Measurements from ENCODE around the gene ARIH1.

ARIH1 gene

DNA sequence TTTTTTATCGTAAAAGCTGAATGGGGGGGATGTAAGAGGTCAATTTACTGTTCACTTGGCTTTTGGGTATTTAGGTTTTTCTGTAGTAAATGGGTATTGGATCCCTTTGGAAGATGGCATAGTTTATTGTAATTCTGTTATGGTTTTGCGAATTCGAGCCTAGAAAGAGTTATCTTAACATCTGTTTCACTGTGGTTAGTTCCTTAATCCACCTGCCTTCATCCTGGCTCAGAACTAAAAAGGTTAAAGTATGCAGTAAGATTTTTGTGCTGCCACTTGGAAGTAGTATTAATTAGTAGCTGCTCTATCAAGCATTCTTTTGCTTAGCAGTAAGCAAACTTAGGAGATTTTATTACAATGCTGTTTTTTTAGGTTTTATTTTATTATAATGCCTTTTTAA lies 62.4 kb downstream of the ARIH1 start:
- in situ Hi-C loops (cut with HindIII; ENCODE audit: low sequenced_read_pairs): loop anchor here (5.0 kb wide), 1 partner anchor 34 kb away; no protein-coding TSS in a partner anchor

DNA sequence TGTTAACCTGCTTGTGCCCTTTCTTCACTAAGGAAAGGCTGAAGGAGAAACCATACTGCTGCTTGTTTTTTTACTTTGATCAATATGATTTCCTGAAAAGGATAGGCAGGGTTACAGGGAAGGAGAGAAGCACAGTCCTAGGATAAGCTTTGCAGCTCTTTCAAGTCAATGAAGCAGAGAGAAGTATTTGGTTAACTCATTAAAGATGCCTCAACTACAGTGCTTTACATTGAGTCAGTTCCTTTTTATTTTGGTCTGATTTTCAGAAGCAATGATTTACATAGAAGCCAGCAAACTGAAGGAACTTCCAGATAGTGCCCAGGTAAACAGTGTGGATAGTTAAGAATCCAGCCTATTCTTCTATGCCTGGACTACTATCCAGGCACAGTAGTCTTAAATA lies 64.8 kb downstream of the ARIH1 start:
- in situ Hi-C loops (cut with HindIII; ENCODE audit: low sequenced_read_pairs): loop anchor here (5.0 kb wide), 1 partner anchor 37 kb away; no protein-coding TSS in a partner anchor

DNA sequence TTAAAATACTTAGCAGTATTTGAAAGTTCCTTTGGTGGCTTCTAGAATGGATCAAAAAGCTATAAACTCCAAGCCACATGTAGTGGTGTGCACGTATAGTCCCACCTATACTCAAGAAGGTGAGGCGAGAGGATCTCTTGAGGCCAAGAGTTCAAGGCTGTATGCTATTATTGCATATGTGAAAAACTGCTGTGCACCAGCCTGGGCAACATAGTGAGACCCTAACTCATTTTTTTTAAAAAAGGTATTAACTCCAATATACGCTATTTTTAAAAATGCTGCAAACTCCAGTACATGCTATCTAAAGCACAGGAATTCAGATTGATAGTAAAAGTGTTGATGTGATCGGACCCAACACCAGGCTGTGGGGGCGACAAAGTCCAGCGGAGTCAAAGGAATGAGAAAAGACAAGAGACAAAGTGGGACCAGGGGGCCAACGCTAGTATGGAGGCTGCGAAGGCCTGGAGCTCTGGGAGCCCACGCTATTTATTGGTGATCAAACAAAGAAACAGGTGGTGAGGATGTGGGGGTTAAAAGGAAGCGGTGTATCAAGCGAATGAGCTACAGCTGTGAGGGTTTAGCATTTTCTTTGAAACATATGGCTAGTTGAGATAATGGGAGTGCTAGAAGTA lies 66.6 kb downstream of the ARIH1 start:
- in situ Hi-C loops (cut with HindIII; ENCODE audit: low sequenced_read_pairs): no loop called here

DNA sequence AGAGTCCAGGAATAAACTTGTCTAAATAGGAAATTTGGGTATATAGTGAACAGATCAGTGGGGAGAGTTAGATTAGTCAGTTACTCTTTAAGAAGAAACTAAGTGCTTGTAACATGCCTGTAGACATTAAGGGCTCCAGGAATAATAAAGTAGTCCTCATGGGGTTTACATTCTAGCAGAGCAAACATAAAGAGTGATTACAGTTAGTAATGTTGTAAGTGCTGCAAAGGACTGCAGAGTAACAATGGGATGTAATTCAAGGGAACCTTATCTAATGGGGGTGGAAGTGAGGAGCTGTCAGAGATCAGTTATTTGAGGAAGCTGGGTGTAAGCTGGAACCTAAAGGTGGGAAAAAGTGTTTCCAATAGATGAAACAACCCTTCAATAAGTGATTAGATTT lies 67.5 kb downstream of the ARIH1 start:
- in situ Hi-C loops (cut with HindIII; ENCODE audit: low sequenced_read_pairs): no loop called here

DNA sequence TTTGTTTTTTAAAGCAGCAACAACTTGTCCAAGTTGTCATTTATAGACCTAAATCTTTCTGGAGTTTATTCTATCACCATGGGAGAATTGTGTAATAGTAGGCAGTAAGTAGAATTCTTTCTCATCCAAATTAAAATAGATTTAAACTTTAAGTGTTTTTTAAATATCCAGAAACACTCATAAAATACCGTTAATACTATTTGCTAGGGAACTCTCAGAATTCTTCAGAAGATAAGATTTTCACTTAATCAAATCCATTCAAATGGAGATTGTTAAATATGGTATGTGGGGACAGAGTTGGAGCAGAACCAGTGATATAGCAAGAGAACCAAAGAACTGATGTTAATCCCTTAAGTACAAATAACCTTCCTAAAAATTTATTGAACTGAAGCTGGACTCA lies 71.0 kb downstream of the ARIH1 start:
- in situ Hi-C loops (cut with HindIII; ENCODE audit: low sequenced_read_pairs): no loop called here

DNA sequence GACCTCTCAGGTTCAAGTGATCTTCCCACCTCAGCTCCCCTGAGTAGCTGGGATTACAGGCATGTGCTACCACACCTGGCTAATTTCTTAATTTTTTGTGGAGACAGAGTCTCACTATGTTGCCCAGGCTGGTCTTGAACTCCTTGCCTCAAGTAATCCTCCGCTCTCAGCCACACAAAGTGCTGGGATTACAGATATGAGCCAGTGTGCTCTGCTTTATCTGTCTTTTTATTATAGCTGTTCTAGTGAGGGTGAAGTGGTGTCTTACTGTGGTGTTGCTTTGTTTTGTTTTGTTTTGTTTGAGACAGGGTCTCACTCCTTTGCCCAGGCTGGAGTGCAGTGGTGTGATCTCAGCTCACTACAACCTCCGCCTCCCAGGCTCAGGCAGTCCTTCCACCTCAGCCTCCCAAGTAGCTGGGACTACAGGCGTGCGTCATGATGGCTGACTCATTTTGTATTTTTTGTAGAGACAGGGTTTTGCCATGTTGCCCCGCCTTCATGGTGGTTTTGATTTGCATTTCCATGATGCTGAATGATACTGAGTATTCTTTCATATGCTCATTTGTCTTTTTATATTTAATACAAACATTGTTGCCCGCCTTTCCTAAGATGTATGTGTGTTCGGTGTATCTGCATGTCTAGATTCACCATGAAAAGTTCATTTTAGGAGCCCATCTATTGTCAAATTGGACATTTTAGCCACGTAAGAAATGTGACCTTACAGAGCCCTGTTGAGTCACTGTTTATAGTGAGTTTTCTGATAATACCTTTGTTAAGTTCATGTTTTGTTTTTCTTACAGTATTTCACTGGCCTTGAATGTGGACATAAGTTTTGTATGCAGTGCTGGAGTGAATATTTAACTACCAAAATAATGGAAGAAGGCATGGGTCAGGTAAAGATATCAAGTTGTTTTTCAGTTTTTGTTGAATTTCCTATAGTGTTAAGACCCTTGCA lies 80.6 kb downstream of the ARIH1 start:
- in situ Hi-C loops (cut with HindIII; ENCODE audit: low sequenced_read_pairs): no loop called here

DNA sequence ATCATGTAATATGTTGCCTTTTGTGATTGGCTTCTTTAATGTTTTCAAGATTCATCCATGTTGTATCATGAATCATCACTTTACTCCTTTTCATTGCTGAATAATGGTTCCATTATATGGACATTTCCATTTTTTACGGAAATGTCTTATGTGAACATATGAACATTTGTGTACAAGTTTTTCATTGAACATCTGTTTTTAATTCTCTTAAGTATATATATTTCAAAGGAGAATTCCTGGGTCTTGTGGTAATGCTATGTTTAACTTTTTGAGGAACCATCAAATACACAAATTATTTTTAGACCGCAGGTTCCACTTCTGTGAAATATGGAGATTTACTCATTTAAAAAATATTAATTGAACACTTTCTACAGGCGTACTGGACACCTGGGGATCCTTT lies 85.7 kb downstream of the ARIH1 start:
- in situ Hi-C loops (cut with HindIII; ENCODE audit: low sequenced_read_pairs): no loop called here

DNA sequence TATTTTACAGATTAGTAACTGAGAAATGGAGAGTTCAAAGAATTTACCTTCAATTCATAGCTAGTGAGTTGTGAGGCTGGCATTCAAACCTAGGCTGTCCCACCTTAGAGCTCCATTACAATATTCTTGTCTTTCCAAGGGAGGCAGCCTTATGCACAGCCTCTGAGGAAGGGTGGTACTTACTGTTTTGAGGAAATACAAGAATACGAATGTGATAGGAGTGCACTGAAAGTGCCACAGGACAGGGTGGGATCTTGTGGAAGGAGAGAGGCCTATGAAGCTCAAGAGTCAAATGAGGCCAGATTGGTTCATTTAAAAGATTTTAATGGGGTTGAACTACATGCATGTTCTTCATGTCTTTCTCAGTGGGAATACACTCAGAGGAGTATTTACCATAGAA lies 86.3 kb downstream of the ARIH1 start:
- in situ Hi-C loops (cut with HindIII; ENCODE audit: low sequenced_read_pairs): no loop called here

DNA sequence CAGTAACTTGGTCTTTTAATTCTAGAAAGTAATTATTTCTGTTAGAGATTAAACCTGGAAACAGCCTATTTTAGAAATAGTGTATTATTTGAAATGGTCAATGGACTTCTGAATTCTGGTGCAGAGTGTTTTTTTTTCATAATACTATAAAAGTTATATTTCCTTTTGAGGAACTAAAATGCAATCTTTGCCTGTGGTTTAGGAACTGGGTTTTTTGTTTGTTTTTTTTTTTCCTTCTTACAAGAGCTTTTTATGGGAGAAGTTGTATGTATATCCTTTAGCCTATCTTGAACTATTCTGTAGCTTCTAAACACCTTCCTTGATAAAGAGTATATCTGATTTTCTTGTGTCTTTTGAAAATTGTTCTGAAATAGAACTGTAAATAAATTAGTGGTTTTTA lies 88.3 kb downstream of the ARIH1 start:
- in situ Hi-C loops (cut with HindIII; ENCODE audit: low sequenced_read_pairs): no loop called here

DNA sequence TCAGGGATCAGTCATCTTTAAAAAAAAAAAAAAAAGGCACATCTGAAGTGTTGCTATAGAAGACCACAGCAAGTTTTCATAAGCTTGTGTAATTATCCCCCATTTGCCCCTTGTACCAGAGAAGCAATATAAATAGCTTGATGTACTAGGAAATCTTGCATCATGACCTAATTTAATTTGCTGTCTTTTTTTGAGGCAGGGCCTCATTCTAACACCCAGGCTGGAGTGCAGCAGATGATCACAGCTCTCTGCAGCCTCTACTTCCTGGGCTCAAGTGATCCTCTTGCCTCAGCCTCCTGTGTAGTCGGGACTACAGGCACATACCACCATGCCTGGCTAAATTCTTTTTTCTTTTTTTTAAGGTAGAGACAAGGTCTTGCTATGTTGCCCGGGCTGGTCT lies 88.7 kb downstream of the ARIH1 start:
- in situ Hi-C loops (cut with HindIII; ENCODE audit: low sequenced_read_pairs): no loop called here

DNA sequence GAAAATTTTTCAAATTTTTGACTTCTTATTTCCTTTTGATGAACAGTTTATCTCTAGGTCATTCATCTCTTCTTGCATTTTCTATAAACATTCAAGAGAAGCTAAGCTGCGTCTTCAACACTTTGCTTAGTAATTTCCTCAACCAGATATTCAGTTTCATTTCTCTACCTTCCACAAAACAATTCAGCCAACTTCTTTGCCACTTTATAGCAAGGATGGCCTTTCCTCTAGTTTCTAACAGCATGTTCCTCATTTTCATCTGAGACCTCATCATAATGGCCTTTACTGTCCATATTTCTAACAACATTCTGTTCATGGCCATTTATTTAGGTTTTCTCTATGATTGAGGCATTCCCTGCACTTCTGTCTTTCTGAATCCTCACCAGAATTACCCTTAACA lies 90.0 kb downstream of the ARIH1 start:
- in situ Hi-C loops (cut with HindIII; ENCODE audit: low sequenced_read_pairs): no loop called here

DNA sequence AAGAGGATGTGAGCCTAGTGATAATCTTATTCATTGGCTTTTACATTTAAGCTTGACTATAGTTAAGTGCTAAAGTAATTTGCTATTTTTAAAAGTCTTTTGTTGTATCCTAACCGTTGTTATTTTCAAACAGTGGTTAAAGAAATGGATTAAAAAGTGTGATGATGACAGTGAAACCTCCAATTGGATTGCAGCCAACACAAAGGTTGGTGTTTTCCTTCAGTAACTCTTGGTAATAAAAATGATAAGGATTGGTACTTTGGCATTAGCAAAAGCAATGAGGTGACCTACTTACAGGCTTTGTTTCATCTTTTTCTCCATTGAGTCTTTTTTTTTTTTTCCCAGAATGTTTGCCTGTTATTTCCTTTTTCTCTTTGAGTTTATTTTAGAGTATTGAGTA lies 92.8 kb downstream of the ARIH1 start:
- in situ Hi-C loops (cut with HindIII; ENCODE audit: low sequenced_read_pairs): no loop called here

DNA sequence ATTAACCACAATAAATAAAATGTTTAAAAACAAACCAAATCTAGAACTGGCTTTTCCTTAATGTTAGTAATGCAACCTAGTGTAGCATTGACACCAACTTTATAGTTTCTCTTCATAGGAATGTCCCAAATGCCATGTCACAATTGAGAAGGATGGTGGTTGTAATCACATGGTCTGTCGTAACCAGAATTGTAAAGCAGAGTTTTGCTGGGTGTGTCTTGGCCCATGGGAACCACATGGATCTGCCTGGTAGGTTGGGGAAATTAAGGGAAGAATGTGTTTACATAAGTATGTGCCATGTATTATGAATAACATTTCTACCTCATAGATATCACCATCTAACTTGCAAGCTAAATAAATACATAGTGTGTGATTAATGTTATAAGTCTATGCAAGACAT lies 95.9 kb downstream of the ARIH1 start:
- in situ Hi-C loops (cut with HindIII; ENCODE audit: low sequenced_read_pairs): no loop called here

DNA sequence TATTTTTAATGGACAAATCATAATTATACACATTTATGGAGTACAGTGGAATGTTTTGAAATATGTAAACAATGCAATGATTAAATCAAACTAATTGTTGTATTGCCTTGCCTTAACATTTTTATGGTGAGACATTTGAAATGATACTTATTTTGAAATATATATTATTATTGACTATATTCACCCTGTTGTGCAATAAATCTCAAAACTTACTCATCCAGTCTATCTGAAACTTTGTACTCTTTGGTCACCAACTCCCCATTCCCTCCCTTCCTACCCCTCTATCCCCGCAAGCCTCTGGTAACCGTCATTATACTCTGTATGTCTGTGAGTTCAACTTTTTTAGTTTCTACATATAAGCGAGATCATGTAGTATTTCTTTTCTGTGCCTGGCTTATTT lies 105.7 kb downstream of the ARIH1 start:
- in situ Hi-C loops (cut with HindIII; ENCODE audit: low sequenced_read_pairs): no loop called here

DNA sequence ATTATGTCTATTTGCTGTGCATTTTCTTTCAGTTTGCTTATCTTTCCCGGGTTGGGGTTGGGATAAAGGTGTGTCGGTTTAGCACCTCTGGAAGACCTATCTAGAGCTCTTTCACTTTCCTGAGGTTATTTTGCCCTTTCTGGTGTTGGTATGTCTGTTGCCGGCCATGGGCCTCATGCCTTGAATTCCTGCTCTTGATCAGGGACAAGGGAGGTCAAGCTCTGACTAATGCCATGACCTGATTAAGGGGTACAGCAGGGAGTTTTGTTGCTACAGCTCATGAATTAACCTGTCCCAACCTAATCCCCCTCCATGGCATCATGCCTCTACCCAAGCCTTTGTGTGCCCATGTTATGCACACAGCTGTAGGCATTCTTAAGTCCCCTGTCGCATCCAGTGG lies 109.9 kb downstream of the ARIH1 start:
- in situ Hi-C loops (cut with HindIII; ENCODE audit: low sequenced_read_pairs): no loop called here

DNA sequence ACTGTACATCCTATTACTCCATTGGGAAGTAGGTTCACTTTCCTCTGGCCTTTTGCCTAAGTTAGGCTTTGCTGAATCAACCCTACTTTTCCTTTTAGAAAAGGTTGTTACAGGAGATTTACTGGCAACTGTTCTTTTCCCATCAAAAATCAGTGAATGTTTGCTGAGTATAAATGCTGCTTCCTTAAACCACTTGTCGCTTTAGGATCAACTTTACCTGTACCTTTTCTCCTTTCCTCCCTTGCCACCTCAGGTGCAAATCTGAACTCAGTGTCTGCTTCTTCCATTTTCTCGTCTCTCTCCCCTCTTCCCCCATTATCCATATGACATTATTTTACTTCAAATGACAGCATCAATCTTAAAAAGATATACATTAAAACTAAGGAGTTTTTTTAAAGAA lies 110.9 kb downstream of the ARIH1 start:
- in situ Hi-C loops (cut with HindIII; ENCODE audit: low sequenced_read_pairs): no loop called here

DNA sequence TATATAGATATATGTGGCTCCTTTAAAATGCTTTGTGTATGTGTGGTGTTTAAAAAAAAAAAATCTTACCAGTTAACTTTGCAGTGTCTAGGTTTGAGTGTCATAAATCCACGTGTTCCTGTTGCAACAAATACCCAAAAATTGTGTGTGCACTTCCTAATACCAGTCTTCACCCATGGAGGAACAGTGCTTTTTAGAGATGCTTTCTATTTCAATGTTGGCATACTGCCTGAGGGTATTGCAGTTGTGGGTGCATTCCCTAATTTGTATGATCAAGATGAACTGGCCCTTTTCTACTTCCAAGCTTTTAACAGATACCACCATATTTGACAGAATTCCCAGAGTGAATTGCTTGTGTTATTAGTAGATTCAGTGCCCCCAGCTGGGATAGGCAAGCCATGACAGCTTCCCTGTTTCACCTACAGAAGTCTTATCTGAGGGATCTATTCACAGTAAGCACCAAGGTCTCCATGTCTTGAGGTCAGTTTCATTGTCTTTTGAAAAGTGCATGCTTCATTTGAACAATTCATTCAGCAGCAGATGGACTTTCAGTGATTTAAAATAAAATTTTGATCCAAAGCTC lies 111.4 kb downstream of the ARIH1 start:
- in situ Hi-C loops (cut with HindIII; ENCODE audit: low sequenced_read_pairs): no loop called here

DNA sequence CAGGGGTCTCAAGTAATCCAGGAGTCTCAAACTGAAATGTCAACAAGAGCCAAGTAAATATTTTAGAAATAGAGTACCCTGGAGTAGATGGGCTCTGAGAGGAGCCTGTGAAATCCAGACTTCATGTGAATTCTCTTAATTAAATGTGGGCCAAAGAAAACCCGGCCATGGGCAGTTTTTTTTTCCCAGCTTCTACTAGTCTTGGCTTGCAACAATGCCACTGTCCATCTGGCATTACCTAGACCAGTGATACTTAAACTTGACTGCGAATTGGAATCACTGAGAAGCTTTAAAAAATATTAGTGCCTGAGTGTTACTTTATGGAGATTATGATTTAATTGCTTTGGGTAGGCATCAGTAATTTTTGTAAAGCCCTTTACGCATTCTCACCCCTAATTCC lies 114.0 kb downstream of the ARIH1 start:
- in situ Hi-C loops (cut with HindIII; ENCODE audit: low sequenced_read_pairs): no loop called here

DNA sequence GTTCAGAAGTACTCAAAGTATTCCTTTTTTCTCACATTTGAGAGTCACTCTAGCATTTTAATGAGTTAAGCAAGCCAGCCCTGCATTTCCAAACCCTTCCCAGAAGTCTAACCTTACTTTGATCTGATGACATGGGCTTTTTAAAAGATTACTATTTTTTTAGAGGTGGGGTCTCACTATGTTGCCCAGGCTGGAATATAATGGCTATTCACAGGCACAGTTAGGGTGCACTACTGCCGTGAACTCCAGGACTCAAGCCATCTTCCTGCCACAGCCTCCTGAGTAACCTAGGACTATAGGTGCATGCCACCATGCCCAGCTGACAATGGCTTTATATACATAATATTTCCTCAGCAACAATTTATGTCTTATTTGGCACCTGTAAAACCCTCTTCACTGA lies 116.3 kb downstream of the ARIH1 start:
- in situ Hi-C loops (cut with HindIII; ENCODE audit: low sequenced_read_pairs): no loop called here

DNA sequence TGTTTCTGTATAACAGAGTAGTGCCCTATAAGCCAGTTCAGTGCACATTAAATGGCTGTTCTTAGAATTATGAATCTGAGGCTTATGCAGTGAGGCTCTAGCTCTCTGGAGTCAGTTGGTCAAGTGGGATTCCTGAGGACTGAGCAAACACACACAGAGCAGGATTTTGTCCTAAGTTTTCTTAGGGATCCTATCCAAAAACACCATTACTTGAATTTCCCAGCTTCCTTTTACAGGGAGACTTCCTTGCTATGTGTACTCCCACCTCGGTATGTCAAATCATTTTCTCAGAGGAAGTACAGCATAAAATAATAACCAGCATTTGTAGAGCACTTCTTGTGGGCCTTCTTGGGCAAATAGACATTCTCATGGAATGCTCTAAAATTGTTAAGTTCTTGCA lies 117.2 kb downstream of the ARIH1 start:
- in situ Hi-C loops (cut with HindIII; ENCODE audit: low sequenced_read_pairs): no loop called here

DNA sequence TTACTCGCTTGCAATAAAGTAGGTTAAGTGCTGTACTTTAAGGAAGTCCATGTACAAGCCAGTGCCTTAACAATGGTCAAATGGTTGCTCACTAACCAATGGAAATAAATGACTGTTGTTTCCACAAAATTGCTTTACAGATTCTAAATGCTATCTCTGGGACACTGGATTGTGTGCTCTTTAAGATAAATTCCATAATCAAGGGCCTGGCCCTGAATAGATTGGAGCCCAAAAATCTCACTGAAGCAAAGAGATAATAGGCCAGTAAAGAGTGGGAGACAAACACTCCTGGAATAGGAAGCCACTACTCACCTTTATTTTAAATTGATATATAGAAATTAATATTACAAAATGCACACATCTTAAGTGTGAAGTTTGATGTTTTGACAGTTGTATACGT lies 118.0 kb downstream of the ARIH1 start:
- in situ Hi-C loops (cut with HindIII; ENCODE audit: low sequenced_read_pairs): no loop called here

DNA sequence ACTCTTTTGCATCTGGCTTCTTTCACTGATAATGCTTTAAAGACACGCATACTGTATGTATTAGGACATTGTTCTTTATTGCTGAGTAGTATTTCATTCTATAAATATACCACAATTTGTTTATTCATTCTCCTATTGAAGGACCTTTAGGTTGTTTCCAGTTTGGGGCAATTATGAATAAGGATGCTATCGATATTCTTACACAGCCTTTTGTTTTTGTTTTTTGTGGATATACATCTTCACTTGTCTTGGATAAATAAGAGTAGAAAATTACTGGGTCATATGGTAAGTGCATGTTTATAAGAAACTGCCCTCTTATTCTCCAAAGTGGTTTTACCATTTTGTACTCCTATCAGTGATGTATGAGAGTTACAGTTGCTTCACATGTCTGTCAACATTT lies 118.5 kb downstream of the ARIH1 start:
- in situ Hi-C loops (cut with HindIII; ENCODE audit: low sequenced_read_pairs): no loop called here

Data from endothelial cell of hepatic sinusoid (primary cell).